ENCODE measurements around the gene NPFFR1.
A peak's percentile ranks its signal among the peaks of the same experiment; 100 is the strongest.

Gene NPFFR1

DNA sequence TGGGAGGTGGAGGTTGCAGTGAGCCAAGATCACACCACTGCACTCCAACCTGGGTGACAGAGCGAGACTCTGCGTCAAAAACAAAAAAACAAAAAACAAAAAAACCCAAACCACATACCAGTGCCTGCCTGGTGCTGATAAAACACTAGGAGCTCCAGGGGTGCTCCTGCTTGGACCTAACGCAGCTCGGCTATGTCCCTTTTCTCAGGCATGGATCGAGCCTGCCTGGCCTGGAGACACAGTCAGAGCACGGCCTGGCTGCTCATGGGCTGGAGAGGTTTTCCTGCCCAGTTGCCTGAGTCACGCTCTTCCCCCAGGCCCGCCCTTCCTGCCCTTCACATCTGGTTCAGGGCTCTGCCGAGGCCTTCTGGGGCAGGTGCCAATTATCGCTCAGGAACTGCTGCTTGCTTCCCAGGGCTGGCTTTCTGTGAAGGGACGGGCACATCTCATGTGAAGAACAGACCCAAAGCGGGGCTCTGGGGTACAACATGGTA is 12.6 kb upstream of the NPFFR1 start:
- TF ChIP-seq CTCF (IDR thresholded peaks at IDR 0.05; ENCODE audit: extremely low read depth, missing control alignments) = no peak
- DNase-seq (ENCODE audit: low spot score) = no peak

- no peak for DNase-seq (ENCODE audit: low spot score)
- TF ChIP-seq CTCF (IDR thresholded peaks at IDR 0.05; ENCODE audit: extremely low read depth, missing control alignments) = no peak
Measured at GRCh38 chr10:70295926-70296325, 12.1 kb upstream of the NPFFR1 start.

DNA sequence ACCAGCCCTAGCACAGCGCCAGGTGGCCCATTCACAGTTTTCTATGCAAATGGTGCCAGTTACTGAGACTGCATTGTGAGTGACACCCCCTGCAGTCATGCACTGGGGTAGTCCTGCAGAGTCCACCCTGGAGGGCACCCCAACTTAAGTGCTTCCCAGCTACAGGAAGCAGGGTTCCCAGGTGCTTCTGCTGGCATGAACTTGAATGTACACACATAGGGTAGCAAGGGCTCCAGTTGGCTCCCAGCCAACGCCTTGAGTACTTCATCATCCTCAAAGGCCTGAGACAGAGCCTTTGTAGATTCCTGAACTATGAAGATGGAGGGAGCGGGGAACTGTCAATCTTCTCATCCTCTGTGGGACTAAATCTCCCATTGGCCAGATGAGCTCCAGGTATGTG is 11.5 kb upstream of the NPFFR1 start:
- TF ChIP-seq CTCF (IDR thresholded peaks at IDR 0.05; ENCODE audit: extremely low read depth, missing control alignments) = no peak
- DNase-seq (ENCODE audit: low spot score) = no peak

DNA sequence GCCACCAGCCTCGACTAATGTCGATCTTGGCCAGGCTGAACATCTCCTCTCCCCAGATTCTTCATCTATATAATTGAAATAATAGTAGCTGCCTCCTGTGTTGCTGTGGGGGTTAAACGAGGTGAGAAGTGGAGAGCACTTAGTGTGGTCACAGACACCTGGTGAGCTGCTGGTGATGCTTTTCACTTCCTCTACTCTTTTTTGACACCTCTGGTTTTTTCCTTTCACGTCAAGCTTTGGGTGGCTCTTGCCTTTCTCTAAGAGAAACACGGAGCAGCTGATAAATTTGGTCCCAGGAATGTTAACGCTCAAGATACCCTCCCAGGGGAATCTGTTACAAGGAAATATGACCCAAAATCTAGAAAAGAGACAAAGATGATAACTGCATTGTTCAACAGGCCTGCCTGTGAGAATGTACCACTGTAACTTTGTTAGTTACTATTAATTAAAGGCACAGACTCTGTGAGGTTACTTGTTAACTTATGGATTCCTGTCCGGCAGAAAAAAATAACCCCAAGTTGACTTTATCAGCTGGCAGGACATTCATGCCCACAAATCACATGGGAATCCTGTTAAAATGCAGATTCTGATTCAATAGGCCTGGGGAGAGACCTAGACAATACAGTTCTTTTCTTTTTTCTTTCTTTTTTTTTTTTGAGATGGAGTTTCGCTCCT is 9.5 kb upstream of the NPFFR1 start:
- DNase-seq (ENCODE audit: low spot score) = peak; percentile 77
- TF ChIP-seq CTCF (IDR thresholded peaks at IDR 0.05; ENCODE audit: extremely low read depth, missing control alignments) = no peak

DNA sequence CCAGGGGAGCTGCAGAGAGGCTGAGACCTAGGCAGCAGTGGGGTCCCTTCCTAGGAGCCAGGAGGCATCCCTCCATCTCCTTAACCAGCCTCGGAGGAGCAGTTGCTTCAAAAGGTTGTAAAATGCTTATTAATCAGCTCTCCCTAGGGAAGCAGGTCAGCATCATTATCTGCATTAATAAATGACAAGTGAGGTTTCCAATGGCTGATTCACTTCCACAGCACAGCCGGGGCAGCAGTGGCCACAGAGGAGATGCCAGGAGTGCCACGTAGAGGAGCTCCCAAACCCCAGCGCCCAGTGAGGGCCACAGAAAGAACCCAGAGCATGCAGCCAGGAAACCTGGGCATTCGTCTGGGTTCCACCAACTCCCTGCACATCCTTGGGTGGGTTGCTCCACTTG is 8.2 kb upstream of the NPFFR1 start:
- TF ChIP-seq CTCF (IDR thresholded peaks at IDR 0.05; ENCODE audit: extremely low read depth, missing control alignments) = no peak

DNA sequence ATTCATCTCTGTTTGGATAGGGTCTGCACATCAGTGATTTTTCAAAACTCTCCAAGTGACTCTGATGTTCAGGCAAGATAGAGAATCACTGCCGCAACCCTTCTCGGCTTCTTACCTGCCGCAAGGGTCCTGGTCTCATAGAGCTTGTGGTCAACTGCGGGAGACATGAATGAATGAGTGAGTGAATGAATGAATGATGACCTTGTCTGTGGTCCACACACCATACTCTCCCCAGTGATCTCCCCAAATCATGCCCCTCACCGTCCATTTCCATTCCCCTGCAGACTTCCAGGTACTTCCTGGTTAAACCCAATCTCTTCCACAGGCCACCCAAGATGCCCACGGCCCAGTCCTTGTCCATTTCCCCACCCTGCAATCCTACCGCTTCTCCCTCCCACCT is 5.9 kb upstream of the NPFFR1 start:
- no peak for TF ChIP-seq CTCF (IDR thresholded peaks at IDR 0.05; ENCODE audit: extremely low read depth, missing control alignments)
- DNase-seq (ENCODE audit: low spot score) = no peak

More for the DNA sequence above, 8.2 kb upstream of the NPFFR1 start:
- DNase-seq (ENCODE audit: low spot score) = no peak

- TF ChIP-seq CTCF (IDR thresholded peaks at IDR 0.05; ENCODE audit: extremely low read depth, missing control alignments) = no peak
- DNase-seq (ENCODE audit: low spot score) = no peak
Measured at GRCh38 chr10:70286616-70287015, 2.8 kb upstream of the NPFFR1 start.
